Left lung (tissue), 10 donors: ENCODE data around the gene EBF3. TPM values are rescaled to one million over a fixed set of nuclear protein-coding genes. Genes with fewer than 3 reads are reported as not detected.

Experiments used
- ATAC-seq: fragments of 200-7000 bp; cut with Tn5 transposase; one replicate; pipeline ENCODE4 v1.9.1; 2020; ENCODE audit warnings: moderate library complexity
- DNase-seq, 4 donors: peaks; one replicate each; pipeline ENCODE4 v3.0.0-alpha.2; 2013 to 2020
- H3K27ac ChIP-seq, 2 donors: fragments of 200-600 bp; sonication (generic) in 1 of 2; one replicate each; pipeline versions ENCODE4 v1.5.0 to v1.8.0; 2020 to 2021
- H3K27me3 ChIP-seq, 2 donors: fragments of 200-600 bp; sonication (generic) in 1 of 2; one replicate each; pipeline versions ENCODE4 v1.5.0 to v1.8.0; 2020 to 2021
- H3K36me3 ChIP-seq, 2 donors: fragments of 200-600 bp; sonication (generic) in 1 of 2; one replicate each; pipeline versions ENCODE4 v1.5.0 to v1.8.0; 2020 to 2021
- H3K4me1 ChIP-seq, 2 donors: fragments of 200-600 bp; one replicate each; pipeline ENCODE4 v1.8.0; 2021
- H3K4me3 ChIP-seq, 2 donors: fragments of 200-600 bp; sonication (generic) in 1 of 2; one replicate each; pipeline versions ENCODE4 v1.5.0 to v1.8.0; 2020 to 2021; ENCODE audit warnings: mild to moderate bottlenecking in 1 of 2
- H3K9me3 ChIP-seq, 2 donors: fragments of 200-600 bp; sonication (generic) in 1 of 2; one replicate each; pipeline versions ENCODE4 v1.5.0 to v1.8.0; 2020 to 2021
- intact Hi-C, 2 donors: fragments of 100-400 bp; cut with DNase I; formaldehyde crosslinking; loops; one replicate each; pipeline versions ENCODE4 v1.11.2 to v1.14.2; 2022
- polyA plus RNA-seq, 6 donors: library from polyadenylated mRNA; unstranded; fragments of 120-200 nt; gene quantifications; one replicate each; pipeline ENCODE4 v1.2.1, GENCODE V29; 2013; ENCODE audit not compliant: insufficient read length in 6 of 6
- total RNA-seq, 2 donors: library from RNA; stranded (reverse); fragmentation: NEBNext Ultra II Directional; extraction: Animal tissue kit (Norgen Biotek cat#: 25700); gene quantifications; one replicate each; pipeline ENCODE4 v1.2.1, GENCODE V29; 2021
- TF ChIP-seq, protein P1 (sequence below), 2 donors: fragments of 200-600 bp; sonication (generic) in 1 of 2; IDR thresholded peaks; one replicate each; pipeline versions ENCODE4 v1.5.0 to v1.8.0; 2021; ENCODE audit warnings: antibody characterized with exemption in 2 of 2
- donor health status: DM: no; HTN: yes; CAD: no.
- donor health status: DM: no; HTN: no; CAD: no.

Gene EBF3
- total and polyA plus RNA-seq, 8 donors, result 0.10 to 2.0 (median 1.4) TPM; not detected in 1

DNA sequence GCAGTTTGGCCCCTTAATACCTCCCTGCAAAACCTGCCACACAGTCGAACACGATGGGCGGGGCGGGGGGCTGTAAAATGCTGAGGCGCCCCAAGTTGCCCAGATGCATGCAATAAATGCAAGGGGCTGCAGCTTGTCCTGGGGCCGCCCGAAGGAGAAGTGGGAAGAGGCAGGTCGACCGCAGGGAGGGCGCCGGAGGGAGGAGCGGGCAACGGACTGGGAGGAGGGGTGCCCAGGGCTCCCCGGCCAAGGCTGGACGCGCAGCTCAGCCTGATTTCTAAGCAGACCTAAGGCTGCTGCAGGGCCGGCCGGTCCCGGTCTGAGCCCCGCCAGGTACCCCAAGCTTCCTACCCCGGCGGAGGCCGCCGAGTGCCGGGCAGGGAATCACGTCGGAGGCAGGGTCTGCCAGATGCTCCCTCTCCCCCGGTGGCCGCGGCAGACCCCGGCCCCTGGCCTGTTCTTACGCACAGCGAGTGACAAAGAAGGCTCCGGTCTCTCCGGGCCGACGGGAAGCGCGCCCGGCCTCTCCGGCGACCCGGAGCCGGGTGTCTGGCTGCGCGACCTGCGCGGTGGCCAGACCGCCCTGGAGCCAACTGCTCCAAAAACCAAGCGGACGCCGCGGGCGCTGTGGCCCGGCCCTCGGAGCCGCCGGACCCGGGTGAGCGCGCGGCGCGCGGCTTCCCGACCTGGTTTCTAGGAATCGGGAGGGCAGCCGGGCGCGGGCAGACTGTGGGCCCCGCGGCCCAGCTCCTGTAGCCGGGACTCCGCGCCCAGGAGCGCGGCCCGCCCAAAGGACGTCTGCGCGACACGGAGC is 744 bp upstream of the EBF3 start:
- intact Hi-C loops, result loop anchor here in 1 of 2 donors (10.0 kb wide), 1 partner anchor 930 kb away; no protein-coding TSS in a partner anchor
- peak in 1 of 4 donors; percentile 81 for DNase-seq

DNA sequence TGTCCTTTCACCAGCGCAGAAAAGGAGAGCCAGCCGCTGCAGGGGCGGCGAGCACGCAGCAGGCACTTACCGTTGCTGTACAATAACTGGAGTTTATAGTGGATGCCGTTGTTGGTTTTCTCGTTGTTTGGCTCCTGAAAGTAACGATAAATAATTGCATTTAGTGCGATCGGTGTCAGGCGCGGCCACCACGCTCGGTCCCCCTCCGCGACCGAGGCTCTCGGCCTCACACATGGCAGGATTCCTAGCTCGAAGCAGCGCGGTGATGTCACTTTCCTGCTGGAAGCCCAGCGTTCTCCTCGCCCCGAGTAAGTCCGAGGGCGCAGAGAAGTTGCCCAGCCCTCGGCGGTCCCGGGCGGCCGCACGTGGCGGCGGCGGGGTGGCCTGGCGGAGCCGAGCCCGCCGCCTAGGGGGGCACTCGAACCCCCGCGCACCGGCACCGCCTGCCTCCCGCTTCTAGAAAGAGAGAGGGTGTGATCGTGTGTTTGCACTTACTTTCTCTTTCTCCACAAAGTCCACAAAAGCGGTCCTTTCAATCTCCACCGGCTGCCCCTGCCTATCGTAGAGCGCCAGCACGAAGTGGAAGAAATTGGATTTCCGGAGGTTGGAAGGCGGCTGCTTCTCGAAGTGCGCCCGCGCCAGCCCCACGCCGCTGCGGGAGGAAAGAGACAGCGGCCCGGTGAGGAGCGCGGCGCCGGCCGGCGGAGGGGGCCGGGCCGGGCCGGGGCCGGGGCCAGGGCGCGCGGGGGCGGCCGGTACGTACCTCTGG is 1.0 kb downstream of the EBF3 start:
- no peak overlapping the region for H3K27ac ChIP-seq
- peaks cover 96 to 100% of the 10 kb centered on the region in 2 donors for H3K27me3 ChIP-seq
- intact Hi-C loops, result loop anchor here in 1 of 2 donors (10.0 kb wide), 1 partner anchor 928 kb away; no protein-coding TSS in a partner anchor
- ATAC-seq (peak; percentile 17), DNase-seq (peak in 1 of 4 donors; percentile 48)
- peaks cover 0 to 50% of the 10 kb centered on the region in 2 donors for H3K4me1 ChIP-seq
- TF ChIP-seq, protein P1, sequence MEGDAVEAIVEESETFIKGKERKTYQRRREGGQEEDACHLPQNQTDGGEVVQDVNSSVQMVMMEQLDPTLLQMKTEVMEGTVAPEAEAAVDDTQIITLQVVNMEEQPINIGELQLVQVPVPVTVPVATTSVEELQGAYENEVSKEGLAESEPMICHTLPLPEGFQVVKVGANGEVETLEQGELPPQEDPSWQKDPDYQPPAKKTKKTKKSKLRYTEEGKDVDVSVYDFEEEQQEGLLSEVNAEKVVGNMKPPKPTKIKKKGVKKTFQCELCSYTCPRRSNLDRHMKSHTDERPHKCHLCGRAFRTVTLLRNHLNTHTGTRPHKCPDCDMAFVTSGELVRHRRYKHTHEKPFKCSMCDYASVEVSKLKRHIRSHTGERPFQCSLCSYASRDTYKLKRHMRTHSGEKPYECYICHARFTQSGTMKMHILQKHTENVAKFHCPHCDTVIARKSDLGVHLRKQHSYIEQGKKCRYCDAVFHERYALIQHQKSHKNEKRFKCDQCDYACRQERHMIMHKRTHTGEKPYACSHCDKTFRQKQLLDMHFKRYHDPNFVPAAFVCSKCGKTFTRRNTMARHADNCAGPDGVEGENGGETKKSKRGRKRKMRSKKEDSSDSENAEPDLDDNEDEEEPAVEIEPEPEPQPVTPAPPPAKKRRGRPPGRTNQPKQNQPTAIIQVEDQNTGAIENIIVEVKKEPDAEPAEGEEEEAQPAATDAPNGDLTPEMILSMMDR (IDR thresholded peaks at IDR 0.05), result no peak
- no peaks in the 10 kb centered on the region for H3K36me3 ChIP-seq
- no peaks in the 10 kb centered on the region for H3K9me3 ChIP-seq
- H3K4me3 ChIP-seq, result peak overlapping the region; percentile 9 to 44

More for the DNA sequence above, 744 bp upstream of the EBF3 start:
- Histone ChIP-seq H3K27ac (no peak overlapping the region), H3K4me3 (no peak overlapping the region), H3K9me3 (no peaks in the 10 kb centered on the region), H3K4me1 (peaks cover 0 to 44% of the 10 kb centered on the region in 2 donors), H3K36me3 (no peaks in the 10 kb centered on the region), H3K27me3 (peaks cover 96 to 100% of the 10 kb centered on the region in 2 donors)
- TF ChIP-seq, protein P1 (IDR thresholded peaks at IDR 0.05), result no peak
- no peak for ATAC-seq

DNA sequence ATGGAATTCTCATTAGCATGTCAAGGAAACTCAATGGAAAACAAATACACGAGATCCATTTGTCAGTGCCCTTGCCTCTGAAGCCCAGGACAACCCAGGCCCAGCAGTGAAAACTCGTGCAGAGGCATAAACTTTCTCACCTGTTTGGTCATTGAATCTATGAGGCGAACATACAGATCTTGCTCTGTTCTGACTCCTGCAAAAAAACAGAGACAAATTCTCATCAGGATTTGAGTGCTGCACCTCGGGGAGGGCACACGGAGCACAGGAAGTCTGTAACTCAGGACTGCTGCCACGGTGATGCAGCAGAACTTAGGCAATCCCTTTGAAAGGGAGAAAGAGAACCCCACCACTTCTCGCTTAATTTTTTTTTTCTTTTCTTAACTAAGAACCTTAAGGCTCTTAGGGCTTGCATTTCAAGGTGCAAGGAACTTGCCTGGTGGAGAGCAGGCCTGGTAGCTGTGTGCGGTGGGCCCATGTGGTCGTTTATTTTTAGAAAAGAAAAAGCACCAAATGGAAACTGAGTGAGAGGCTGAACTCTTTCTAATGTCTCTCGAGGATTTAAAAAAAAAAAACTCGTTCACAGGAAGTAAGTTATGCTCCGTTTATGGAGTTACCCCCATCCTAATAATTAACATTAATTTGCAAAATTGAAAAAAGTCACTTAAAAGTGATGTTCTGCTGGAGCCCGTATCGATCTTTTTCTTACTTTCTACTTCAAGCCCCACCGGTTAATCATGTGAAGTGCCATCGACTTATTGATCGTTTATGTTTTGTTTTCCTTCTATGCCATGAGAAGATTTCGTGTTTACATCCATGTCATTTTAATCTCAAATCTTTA is 1.8 kb downstream of the EBF3 start:
- H3K27me3 ChIP-seq, result peaks cover 96 to 100% of the 10 kb centered on the region in 2 donors
- TF ChIP-seq, protein P1 (IDR thresholded peaks at IDR 0.05), result no peak
- H3K4me1 ChIP-seq, result peaks cover 0 to 49% of the 10 kb centered on the region in 2 donors
- ATAC-seq (no peak), DNase-seq (no peak)
- intact Hi-C loops, result loop anchor here in 1 of 2 donors (10.0 kb wide), 1 partner anchor 927 kb away; no protein-coding TSS in a partner anchor
- no peaks in the 10 kb centered on the region for H3K36me3 ChIP-seq
- no peaks in the 10 kb centered on the region for H3K9me3 ChIP-seq
- H3K27ac ChIP-seq, result no peak overlapping the region
- no peak overlapping the region for H3K4me3 ChIP-seq

DNA sequence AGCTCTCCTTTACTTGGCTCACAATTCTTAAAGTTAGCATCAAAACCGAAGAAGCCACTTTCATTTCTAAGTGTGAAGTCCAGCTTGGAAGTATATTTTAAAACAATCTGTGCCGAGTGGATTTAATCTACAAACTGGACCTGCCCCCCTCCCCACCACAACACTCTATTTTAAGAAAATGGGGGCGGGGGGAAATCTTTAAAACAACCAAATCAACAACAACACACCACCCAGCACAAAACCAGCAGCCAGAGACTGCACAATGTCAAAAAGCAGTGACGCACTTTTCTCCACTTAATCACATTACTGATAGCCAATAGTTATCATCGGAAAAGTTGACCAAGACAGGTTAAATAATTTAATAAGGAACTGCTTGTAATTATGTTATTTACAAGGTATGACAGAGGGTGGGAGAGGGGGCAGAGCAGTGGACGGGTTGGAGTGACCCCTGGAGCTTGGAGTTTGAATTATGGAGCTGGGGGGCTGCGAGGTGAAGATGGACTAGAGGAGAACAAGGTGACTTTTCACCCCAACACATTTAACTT is 2.8 kb downstream of the EBF3 start:
- intact Hi-C loops, result loop anchor here in 1 of 2 donors (10.0 kb wide), 1 partner anchor 926 kb away; no protein-coding TSS in a partner anchor
- Histone ChIP-seq H3K4me3 (no peak overlapping the region), H3K27me3 (peaks cover 96 to 100% of the 10 kb centered on the region in 2 donors), H3K4me1 (peaks cover 0 to 45% of the 10 kb centered on the region in 2 donors), H3K36me3 (no peaks in the 10 kb centered on the region), H3K9me3 (no peaks in the 10 kb centered on the region), H3K27ac (no peak overlapping the region)
- ATAC-seq (no peak), DNase-seq (no peak)
- TF ChIP-seq, protein P1 (IDR thresholded peaks at IDR 0.05), result no peak
